ENCODE data around the gene FAM3B. TPM values are rescaled to one million over a fixed set of nuclear protein-coding genes. Genes with fewer than 3 reads are reported as not detected.

The FAM3B gene
- total and polyA plus RNA-seq, 2 of the 4 experiments (the other 2 are of a cell fraction), result not detected

DNA sequence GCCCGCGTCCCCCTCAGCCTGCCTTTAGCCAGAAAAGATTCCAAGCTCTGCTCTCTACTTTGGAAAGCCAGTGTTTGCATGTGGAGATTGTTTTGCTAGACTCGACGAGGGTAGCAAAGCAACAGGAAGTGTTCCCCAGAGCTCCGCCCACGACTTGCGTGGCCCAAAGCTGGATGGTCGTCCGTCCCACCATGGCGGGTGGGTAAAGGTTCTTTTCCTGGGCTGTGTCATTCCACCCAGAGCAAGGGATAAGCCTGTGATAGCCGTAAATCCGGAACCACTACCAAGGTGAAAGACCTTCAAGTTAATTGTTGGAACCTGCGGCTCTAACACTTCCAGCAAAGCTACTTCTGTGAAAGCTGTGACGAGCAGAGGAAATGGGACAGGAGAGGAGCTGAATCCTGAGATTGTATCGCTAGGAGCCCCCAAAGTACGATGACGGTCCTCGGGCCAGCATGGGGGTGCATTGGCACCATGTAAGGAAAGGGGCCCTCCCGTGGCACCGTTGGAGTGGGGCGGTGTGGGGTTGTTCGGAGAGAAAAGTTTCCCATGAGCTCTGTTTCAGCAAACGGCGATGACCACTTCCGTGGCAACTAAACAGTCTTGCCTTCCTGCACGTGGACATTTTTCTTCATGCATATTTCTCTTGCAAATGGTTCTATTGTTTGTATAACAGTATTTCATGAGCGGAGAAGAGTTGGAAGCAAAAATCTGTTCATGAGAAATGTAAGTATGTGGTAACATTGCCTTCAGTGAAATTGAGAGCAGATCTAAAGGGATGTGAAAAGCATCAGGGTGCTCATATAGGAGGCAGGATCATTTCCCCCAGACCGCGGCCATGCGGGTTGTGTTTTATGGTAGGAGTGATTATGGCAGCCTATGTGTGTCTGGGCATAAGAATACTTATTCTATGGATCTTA lies 53.6 kb downstream of the FAM3B start (continued):
- no peak for TF ChIP-seq FOS (IDR thresholded peaks at IDR 0.05; ENCODE audit: low read depth, low read length)

DNA sequence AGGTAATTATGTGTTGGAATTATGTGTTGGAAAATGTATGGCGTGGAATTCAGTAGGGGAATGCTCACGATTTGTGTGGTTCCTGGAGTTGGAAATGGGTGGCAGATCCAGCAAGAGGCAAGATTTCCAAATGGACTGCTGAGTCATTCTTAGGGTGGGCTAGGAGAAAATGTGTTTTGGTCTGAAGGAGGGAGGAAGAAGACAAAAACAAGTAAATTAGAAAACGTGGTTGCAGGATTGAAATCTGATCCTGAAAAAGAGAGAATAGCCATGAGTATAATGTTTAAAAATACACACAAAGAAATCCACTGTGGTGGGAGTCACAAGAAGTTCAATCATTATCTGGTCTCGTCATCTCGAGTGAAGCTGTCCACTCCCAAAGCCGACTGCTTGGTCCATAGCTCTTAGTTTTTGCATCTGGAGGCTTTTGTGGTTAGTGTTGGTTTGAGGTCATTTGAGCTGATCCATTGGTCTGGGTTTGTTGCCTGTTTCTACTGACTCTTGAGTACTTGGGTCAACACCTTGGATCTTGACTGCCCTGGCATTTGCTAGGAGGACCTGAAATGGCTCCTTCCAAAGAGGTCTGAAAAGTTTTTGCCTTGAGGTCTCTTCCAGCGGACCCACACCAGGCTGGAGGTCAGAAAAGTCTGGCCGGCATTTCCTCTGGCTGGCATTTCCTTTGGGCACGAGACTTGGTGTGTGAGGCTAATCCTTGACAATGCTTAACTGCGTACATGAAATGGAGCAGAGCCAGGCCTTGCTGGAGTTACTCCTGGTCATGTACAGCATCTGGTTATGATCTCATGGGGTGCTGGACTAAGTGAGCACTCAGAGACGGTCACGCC lies 54.5 kb downstream of the FAM3B start:
- H4K8ac ChIP-seq (ENCODE audit: low read depth in 2 of 2, low read length in 2 of 2), result no peak overlapping the region
- H3K9me3 ChIP-seq (ENCODE audit: control insufficient read depth, insufficient read depth, low read length), result no peaks in the 10 kb centered on the region; the same call in 1 of the 2 replicates
- H2AK5ac ChIP-seq (ENCODE audit: low read depth, low read length), result no peak overlapping the region
- H3K9ac ChIP-seq (ENCODE audit: low read depth, low read length), result no peak overlapping the region
- H2BK120ac ChIP-seq (ENCODE audit: low read depth, low read length), result no peak overlapping the region
- no peaks in the 10 kb centered on the region for H3K79me1 ChIP-seq (ENCODE audit: low read depth in 1 of 2, low read length in 2 of 2)
- POLR2A ChIA-PET (ENCODE audit: unreplicated experiment), result no interaction called here
- peaks cover 4% of the 10 kb centered on the region for H3K4me1 ChIP-seq (ENCODE audit: control insufficient read depth, insufficient read depth, low read length)
- DNase-seq (no peak), ATAC-seq (ENCODE audit: low read depth) (no peak)
- H3K27me3 ChIP-seq (ENCODE audit: control insufficient read depth, insufficient read depth, low read length), result no peaks in the 10 kb centered on the region; the same call in 1 of the 2 replicates
- H4K91ac ChIP-seq (ENCODE audit: insufficient read depth, low read depth, low read length), result no peak overlapping the region
- no peak overlapping the region for H2BK20ac ChIP-seq (ENCODE audit: low read depth, low read length)
- H3K9me1 ChIP-seq (ENCODE audit: insufficient read depth, low read length), result no peaks in the 10 kb centered on the region
- no peak overlapping the region for H3K14ac ChIP-seq (replicated peaks; ENCODE audit: low read depth, low read length)
- H2BK5ac ChIP-seq (ENCODE audit: low read depth, low read length, poor library complexity, severe bottlenecking), result no peak overlapping the region
- intact Hi-C loops (cut with micrococcal nuclease) (no loop called here), in situ Hi-C loops (cut with MboI; ENCODE audit: low sequenced_read_pairs) (no loop called here), dilution Hi-C loops (cut with HindIII; ENCODE audit: low sequenced_read_pairs, unreplicated experiment) (no loop called here)
- WGBS, 2 experiments (ENCODE audit: extremely low coverage in 2 of 2, insufficient read length in 1 of 2), result 91 to 100% methylated on average over 2 to 5 of the region's 12 CpGs
- no peak overlapping the region for H3K56ac ChIP-seq (ENCODE audit: extremely low read depth, insufficient read depth, low read length)
- BruUV-seq (replicated peaks), result no TSS peak
- H4K5ac ChIP-seq (ENCODE audit: low read depth, low read length), result no peak overlapping the region
- no peak overlapping the region for H3K18ac ChIP-seq (ENCODE audit: low read depth, low read length)
- no peaks in the 10 kb centered on the region for H3K36me3 ChIP-seq (ENCODE audit: control insufficient read depth, insufficient read depth, low read length)
- H2AK9ac ChIP-seq (replicated peaks; ENCODE audit: low read depth, low read length, poor library complexity), result no peak overlapping the region
- no peak overlapping the region for H3K4ac ChIP-seq (ENCODE audit: low read depth, low read length)
- no peaks in the 10 kb centered on the region for H4K20me1 ChIP-seq (ENCODE audit: insufficient read depth, low read length)
- H3K27ac ChIP-seq (ENCODE audit: insufficient read depth, low read length), result no peak overlapping the region
- H2BK15ac ChIP-seq (ENCODE audit: low read depth, low read length), result no peak overlapping the region
- H2AFZ ChIP-seq (replicated peaks; ENCODE audit: low read length, poor library complexity), result no peak overlapping the region
- no peak overlapping the region for H3K4me2 ChIP-seq (ENCODE audit: low read depth, low read length)
- CTCF ChIA-PET, result no interaction called here
- no peak overlapping the region for H3K23ac ChIP-seq (ENCODE audit: low read depth, low read length)
- no peak overlapping the region for H3K4me3 ChIP-seq (ENCODE audit: insufficient read depth, low read depth, low read length)
- TF ChIP-seq RCOR1 (IDR thresholded peaks at IDR 0.05; ENCODE audit: insufficient replicate concordance, low read length), result no peak
- TF ChIP-seq, protein P1, sequence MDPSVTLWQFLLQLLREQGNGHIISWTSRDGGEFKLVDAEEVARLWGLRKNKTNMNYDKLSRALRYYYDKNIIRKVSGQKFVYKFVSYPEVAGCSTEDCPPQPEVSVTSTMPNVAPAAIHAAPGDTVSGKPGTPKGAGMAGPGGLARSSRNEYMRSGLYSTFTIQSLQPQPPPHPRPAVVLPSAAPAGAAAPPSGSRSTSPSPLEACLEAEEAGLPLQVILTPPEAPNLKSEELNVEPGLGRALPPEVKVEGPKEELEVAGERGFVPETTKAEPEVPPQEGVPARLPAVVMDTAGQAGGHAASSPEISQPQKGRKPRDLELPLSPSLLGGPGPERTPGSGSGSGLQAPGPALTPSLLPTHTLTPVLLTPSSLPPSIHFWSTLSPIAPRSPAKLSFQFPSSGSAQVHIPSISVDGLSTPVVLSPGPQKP (IDR thresholded peaks at IDR 0.05; ENCODE audit: borderline replicate concordance, low read depth, low read length), result no peak
- no peak for TF ChIP-seq MXI1 (IDR thresholded peaks at IDR 0.05; ENCODE audit: borderline replicate concordance, low read depth, low read length)
- TF ChIP-seq NFE2L2 (IDR thresholded peaks at IDR 0.05; ENCODE audit: low read depth, low read length), result no peak
- no peak for TF ChIP-seq MAZ (IDR thresholded peaks at IDR 0.05; ENCODE audit: borderline replicate concordance, low read depth, low read length)
- TF ChIP-seq MAFK (IDR thresholded peaks at IDR 0.05; ENCODE audit: low read depth, low read length), result no peak
- TF ChIP-seq FOS (IDR thresholded peaks at IDR 0.05; ENCODE audit: low read depth, low read length), result no peak
- no peak for TF ChIP-seq POLR2A (IDR thresholded peaks at IDR 0.05; ENCODE audit: low read depth, low read length)
- TF ChIP-seq, protein P2, sequence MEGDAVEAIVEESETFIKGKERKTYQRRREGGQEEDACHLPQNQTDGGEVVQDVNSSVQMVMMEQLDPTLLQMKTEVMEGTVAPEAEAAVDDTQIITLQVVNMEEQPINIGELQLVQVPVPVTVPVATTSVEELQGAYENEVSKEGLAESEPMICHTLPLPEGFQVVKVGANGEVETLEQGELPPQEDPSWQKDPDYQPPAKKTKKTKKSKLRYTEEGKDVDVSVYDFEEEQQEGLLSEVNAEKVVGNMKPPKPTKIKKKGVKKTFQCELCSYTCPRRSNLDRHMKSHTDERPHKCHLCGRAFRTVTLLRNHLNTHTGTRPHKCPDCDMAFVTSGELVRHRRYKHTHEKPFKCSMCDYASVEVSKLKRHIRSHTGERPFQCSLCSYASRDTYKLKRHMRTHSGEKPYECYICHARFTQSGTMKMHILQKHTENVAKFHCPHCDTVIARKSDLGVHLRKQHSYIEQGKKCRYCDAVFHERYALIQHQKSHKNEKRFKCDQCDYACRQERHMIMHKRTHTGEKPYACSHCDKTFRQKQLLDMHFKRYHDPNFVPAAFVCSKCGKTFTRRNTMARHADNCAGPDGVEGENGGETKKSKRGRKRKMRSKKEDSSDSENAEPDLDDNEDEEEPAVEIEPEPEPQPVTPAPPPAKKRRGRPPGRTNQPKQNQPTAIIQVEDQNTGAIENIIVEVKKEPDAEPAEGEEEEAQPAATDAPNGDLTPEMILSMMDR (conservative IDR thresholded peaks at IDR 0.05; ENCODE audit: low read depth, low read length), result no peak
- TF ChIP-seq RAD21 (IDR thresholded peaks at IDR 0.05; ENCODE audit: low read length), result no peak
- TF ChIP-seq BHLHE40 (IDR thresholded peaks at IDR 0.05; ENCODE audit: low read depth, low read length), result no peak
- no peak for TF ChIP-seq SMC3 (IDR thresholded peaks at IDR 0.05; ENCODE audit: low read depth, low read length)

Data from IMR-90 (cell line).